ENCODE results near the gene EEA1.
A peak's percentile ranks its signal among the peaks of the same experiment; 100 is the strongest.
"Not testable (repeated sequence)": the region's sequence is repeated elsewhere in the genome, so short reads cannot be mapped to it uniquely, and the experiment has no call there.

Gene EEA1

DNA sequence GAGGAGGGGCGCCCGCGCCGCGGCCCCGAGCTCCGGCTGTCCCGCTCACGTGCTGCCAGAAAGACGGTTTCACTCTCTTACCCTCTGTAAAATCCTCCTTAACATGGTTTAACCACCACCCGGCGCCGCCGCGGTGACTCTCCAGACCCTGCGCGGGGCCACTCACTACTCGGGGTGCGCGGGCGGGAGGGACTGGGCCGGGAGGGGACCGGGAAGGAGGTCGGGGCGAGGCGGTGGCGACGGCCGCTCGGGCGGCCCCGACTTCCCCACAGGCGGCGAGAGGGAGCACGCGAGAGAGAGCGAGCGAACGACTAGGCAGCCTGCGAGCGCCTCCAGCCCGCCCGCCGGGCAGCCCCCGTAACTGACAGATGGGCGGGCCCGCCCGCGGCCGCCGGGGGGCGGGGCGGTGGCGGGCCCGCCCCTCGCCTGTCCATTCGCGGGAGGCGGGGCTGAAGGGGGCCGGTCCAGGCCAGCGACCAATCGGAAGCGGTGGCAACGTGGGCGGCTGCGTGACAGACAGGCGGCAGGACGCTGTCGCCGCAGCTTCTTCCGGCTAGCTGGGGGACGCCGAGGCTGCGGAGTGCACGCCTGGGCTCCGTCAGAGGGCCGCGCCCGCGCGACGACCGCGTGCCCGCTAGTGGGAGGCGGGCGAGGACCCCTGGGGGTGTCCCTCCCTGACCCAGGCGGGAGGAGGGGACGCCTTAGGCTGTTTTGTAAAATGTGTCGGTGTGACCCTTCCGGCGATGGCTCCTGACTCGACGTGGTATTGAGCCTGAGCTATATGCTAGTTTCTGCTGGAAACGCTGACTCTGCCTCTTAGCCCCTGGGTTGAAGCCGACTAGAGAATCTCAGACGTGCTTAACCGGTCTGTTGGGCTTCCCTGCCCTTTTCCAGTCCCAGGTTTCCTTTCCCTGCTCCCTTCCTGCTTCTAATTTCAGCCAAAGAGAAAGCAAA is at the start of gene EEA1:
TSS of gene EEA1 (minus strand) at position 334 of the 954 bp plus-strand sequence. CDS start at position 105, 229 bp downstream.
- Histone ChIP-seq H3K9ac (ENCODE audit: low read length) (peak within 1 kb of the TSS; percentile 82), H3K27ac (ENCODE audit: low read depth, low read length) (peak within 1 kb of the TSS; percentile 72; the same call in 1 of the 2 replicates), H3K4me3 (ENCODE audit: low read depth, low read length) (peak within 1 kb of the TSS; percentile 78), H3K9me3 (ENCODE audit: control insufficient read depth, insufficient read depth, low read depth, low read length) (no peaks in the 10 kb centered on the region), H3K36me3 (ENCODE audit: control insufficient read depth, insufficient read depth, low read length) (no peaks in the 10 kb centered on the region), H3K27me3 (ENCODE audit: control insufficient read depth, insufficient read depth, low read length) (no peaks in the 10 kb centered on the region), H3K4me1 (ENCODE audit: control insufficient read depth, insufficient read depth, low read length) (peaks cover 41% of the 10 kb centered on the region)

DNA sequence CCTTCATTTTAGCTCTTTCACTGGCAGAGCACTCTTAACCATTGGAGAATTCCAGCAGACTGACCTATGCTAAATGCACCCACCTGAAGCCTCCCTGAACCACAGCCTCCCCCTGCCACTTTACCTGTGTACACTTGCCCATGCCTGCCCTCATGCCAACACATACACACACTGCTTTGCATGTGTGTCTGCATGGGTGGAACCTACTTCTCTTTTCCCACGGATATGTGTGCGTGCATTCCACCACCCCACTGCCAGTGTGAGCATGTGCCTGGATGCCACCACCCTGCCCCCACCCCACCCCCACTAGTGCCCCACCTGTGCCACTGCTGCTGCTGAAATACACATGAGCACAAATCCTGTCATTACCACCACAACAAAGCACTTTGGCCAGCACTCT is 49.5 kb upstream of the EEA1 start:
- H3K27me3 ChIP-seq (ENCODE audit: control insufficient read depth, insufficient read depth, low read length): no peaks in the 10 kb centered on the region

DNA sequence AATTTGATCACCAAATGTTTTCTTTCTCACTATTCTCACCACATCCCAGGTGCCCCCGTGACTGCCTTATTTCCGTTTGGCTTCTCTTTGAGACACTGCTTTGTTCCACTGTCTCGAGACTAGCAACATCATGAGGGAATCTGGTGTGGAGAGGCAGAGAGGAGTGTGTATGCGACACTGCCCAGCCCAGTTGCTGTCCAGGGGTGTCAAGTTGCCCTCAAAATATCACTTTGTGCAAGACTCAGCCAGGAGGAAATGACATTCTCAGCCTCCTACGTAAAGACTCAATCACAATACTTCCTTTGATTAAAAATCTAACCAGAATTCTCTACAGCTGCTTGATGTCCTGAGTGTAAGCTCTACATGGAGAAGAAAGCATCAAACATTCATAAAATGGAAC is 48.2 kb upstream of the EEA1 start:
- Histone ChIP-seq H3K27me3 (ENCODE audit: control insufficient read depth, insufficient read depth, low read length) (no peaks in the 10 kb centered on the region), H3K9ac (ENCODE audit: low read length) (no peak overlapping the region), H3K27ac (ENCODE audit: low read depth, low read length) (no peak overlapping the region), H3K9me3 (ENCODE audit: control insufficient read depth, insufficient read depth, low read depth, low read length) (peaks cover 12% of the 10 kb centered on the region), H3K36me3 (ENCODE audit: control insufficient read depth, insufficient read depth, low read length) (no peaks in the 10 kb centered on the region), H3K4me1 (ENCODE audit: control insufficient read depth, insufficient read depth, low read length) (no peaks in the 10 kb centered on the region), H3K4me3 (ENCODE audit: low read depth, low read length) (no peak overlapping the region)

More for the DNA sequence above, 49.5 kb upstream of the EEA1 start:
- no peaks in the 10 kb centered on the region for H3K36me3 ChIP-seq (ENCODE audit: control insufficient read depth, insufficient read depth, low read length)
- H3K27ac ChIP-seq (ENCODE audit: low read depth, low read length): no peak overlapping the region
- no peaks in the 10 kb centered on the region for H3K4me1 ChIP-seq (ENCODE audit: control insufficient read depth, insufficient read depth, low read length)
- peaks cover 10% of the 10 kb centered on the region for H3K9me3 ChIP-seq (ENCODE audit: control insufficient read depth, insufficient read depth, low read depth, low read length)
- H3K4me3 ChIP-seq (ENCODE audit: low read depth, low read length): no peak overlapping the region
- no peak overlapping the region for H3K9ac ChIP-seq (ENCODE audit: low read length)

DNA sequence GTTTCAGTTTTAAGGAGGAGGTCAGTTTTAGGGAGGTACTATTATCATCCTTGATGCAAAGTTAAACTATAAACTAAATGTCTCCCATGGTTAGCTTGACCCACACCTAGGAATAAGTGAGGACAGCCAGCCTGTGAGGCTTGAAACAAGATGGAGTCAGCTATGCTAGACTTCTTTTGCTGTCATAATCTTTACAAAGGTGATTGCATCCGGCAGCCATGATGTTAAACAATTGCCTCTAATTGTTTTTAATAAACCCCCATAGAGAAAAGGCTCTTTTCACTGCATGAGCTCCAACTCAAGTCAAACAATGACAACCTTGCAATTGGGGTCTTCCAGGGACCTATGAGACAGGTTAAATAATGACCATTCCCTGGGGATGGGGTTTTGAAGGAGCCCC is 45.7 kb upstream of the EEA1 start:
- no peak overlapping the region for H3K4me3 ChIP-seq (ENCODE audit: low read depth, low read length)
- H3K27ac ChIP-seq (ENCODE audit: low read depth, low read length): no peak overlapping the region
- H3K36me3 ChIP-seq (ENCODE audit: control insufficient read depth, insufficient read depth, low read length): no peaks in the 10 kb centered on the region
- peaks cover 12% of the 10 kb centered on the region for H3K9me3 ChIP-seq (ENCODE audit: control insufficient read depth, insufficient read depth, low read depth, low read length)
- no peak overlapping the region for H3K9ac ChIP-seq (ENCODE audit: low read length)
- no peaks in the 10 kb centered on the region for H3K4me1 ChIP-seq (ENCODE audit: control insufficient read depth, insufficient read depth, low read length)
- H3K27me3 ChIP-seq (ENCODE audit: control insufficient read depth, insufficient read depth, low read length): no peaks in the 10 kb centered on the region

DNA sequence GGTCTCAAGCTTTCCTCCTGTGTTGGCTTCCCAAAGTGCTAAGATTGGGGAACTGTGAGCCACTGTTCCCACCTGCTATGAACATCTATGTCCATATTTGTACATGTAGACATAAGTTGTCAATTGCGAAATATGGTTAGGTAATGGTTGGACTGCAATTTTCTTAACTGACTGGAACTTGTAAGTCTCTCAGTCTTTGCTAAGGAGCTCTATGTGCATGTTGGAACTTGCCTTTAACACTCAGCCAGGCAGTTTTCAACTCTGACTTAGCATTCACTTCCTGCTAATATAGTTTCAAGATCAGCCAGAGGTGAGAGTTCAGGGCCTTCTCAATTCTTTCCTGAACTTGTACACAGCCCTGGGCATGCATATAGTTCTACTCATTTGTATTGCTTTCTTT is 44.5 kb upstream of the EEA1 start:
- Histone ChIP-seq H3K27me3 (ENCODE audit: control insufficient read depth, insufficient read depth, low read length) (no peaks in the 10 kb centered on the region), H3K36me3 (ENCODE audit: control insufficient read depth, insufficient read depth, low read length) (no peaks in the 10 kb centered on the region), H3K9ac (ENCODE audit: low read length) (no peak overlapping the region), H3K4me3 (ENCODE audit: low read depth, low read length) (no peak overlapping the region), H3K9me3 (ENCODE audit: control insufficient read depth, insufficient read depth, low read depth, low read length) (peaks cover 12% of the 10 kb centered on the region), H3K27ac (ENCODE audit: low read depth, low read length) (no peak overlapping the region), H3K4me1 (ENCODE audit: control insufficient read depth, insufficient read depth, low read length) (no peaks in the 10 kb centered on the region)

DNA sequence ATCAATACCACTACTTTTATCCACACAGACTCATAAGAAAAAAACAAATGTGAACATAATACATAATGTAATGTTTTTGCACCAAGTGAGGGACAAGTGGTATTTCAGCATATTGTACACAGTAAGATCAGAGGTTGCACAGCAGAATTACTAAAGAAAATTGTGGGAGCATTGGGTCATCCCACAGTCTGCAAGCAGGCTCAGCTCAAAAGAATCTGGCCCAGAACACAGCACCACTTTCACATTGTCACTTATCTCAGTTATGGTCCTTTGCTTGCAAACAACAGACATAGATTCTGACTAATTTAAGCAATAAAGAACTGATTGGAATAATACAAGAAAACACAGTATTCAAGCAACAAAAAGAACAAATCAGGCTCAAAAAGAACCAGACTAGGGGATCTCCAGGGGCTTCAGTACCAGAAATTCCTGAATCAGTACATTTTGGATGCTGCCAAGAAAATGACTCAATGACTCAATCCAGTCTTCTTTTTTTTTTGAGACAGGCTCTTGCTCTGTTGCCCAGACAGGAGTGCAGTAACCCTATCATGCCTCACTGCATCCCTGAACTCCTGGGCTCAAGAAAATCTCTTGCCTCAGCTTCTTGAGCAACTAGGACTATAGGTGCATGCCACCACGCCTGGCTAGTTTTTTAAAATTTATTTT is 42.9 kb upstream of the EEA1 start:
- Histone ChIP-seq H3K4me3 (ENCODE audit: low read depth, low read length) (no peak overlapping the region), H3K27me3 (ENCODE audit: control insufficient read depth, insufficient read depth, low read length) (no peaks in the 10 kb centered on the region), H3K27ac (ENCODE audit: low read depth, low read length) (no peak overlapping the region), H3K36me3 (ENCODE audit: control insufficient read depth, insufficient read depth, low read length) (no peaks in the 10 kb centered on the region), H3K4me1 (ENCODE audit: control insufficient read depth, insufficient read depth, low read length) (no peaks in the 10 kb centered on the region), H3K9ac (ENCODE audit: low read length) (no peak overlapping the region), H3K9me3 (ENCODE audit: control insufficient read depth, insufficient read depth, low read depth, low read length) (peaks cover 12% of the 10 kb centered on the region)

DNA sequence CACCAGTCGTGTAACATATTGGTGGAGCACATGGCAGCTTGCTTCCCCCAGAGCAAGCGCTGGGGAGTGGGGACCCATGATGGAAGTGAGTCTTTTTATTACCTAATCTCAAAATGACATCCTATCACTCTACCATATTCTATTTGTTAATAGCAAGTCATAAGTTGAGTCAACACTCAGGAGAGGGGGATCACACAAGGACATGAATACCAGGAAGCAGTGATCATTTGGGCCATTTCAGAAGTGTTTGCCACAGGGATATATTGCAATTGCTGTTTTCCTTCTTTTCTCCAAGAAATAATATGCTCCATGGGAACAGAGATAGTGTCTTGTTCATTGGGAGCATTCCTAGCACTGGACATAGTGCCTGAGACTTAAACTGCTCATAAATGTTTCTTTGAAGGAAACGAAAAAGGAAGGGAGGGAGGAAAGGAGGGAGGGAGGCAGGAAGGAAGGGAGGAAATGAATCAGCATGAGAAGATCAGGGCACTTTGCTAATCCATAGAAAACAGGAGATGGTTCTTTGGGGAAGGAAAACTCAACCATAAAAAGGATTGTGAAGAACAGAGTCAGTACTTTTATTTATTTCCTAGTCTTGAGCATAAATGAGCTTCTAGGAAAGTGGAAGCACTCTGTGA is 39.2 kb upstream of the EEA1 start:
- H3K9me3 ChIP-seq (ENCODE audit: control insufficient read depth, insufficient read depth, low read depth, low read length): no peaks in the 10 kb centered on the region
- H3K4me3 ChIP-seq (ENCODE audit: low read depth, low read length): no peak overlapping the region
- no peaks in the 10 kb centered on the region for H3K36me3 ChIP-seq (ENCODE audit: control insufficient read depth, insufficient read depth, low read length)
- H3K27ac ChIP-seq (ENCODE audit: low read depth, low read length): no peak overlapping the region
- H3K9ac ChIP-seq (ENCODE audit: low read length): no peak overlapping the region
- H3K4me1 ChIP-seq (ENCODE audit: control insufficient read depth, insufficient read depth, low read length): no peaks in the 10 kb centered on the region
- H3K27me3 ChIP-seq (ENCODE audit: control insufficient read depth, insufficient read depth, low read length): no peaks in the 10 kb centered on the region

DNA sequence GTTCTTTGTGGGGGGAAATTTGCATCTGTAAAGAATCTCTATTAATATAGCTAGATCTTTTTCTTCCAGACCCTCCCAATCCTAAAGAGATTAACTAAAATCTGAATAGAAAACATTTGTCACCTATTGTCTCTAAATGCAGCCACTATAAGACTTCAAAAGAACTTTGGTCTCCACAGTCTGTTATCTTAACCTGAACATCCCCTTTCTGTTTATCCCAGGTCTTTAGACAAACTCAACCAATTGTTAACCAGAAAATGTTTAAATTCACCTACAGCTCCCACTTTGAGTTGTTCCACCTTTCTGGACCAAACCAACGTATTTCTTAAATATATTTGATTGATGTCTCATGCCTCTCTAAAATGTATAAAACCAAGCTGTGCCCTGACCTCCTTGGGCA is 35.3 kb upstream of the EEA1 start:
- not testable (repeated sequence) for H3K27ac ChIP-seq (ENCODE audit: low read depth, low read length); H3K27me3 ChIP-seq (ENCODE audit: control insufficient read depth, insufficient read depth, low read length); H3K36me3 ChIP-seq (ENCODE audit: control insufficient read depth, insufficient read depth, low read length); H3K4me3 ChIP-seq (ENCODE audit: low read depth, low read length); H3K4me1 ChIP-seq (ENCODE audit: control insufficient read depth, insufficient read depth, low read length); H3K9me3 ChIP-seq (ENCODE audit: control insufficient read depth, insufficient read depth, low read depth, low read length); H3K9ac ChIP-seq (ENCODE audit: low read length)

DNA sequence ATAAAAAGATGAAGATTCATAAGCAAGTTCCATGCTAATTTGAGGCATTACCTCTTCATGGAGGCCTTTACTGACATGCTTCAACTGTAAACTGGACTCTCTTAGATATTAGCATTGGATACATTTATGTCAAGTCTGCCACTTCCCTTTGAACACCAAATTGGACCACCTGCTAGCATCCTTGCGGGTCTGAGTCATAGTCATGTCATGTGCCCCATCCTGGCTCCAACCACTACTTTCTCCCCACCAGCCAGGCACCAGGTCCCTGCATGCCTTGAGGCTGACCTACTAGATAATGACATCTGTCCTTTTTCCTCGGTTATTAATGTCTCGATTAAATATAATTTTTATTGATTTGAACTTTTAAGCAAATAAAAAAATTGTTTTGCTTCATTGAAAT is 32.9 kb upstream of the EEA1 start:
- no peak overlapping the region for H3K27ac ChIP-seq (ENCODE audit: low read depth, low read length)
- H3K4me1 ChIP-seq (ENCODE audit: control insufficient read depth, insufficient read depth, low read length): no peaks in the 10 kb centered on the region; the same call in 1 of the 2 replicates
- H3K9ac ChIP-seq (ENCODE audit: low read length): no peak overlapping the region
- no peaks in the 10 kb centered on the region; the same call in 1 of the 2 replicates for H3K9me3 ChIP-seq (ENCODE audit: control insufficient read depth, insufficient read depth, low read depth, low read length)
- no peaks in the 10 kb centered on the region for H3K27me3 ChIP-seq (ENCODE audit: control insufficient read depth, insufficient read depth, low read length)
- no peak overlapping the region for H3K4me3 ChIP-seq (ENCODE audit: low read depth, low read length)
- no peaks in the 10 kb centered on the region for H3K36me3 ChIP-seq (ENCODE audit: control insufficient read depth, insufficient read depth, low read length)

DNA sequence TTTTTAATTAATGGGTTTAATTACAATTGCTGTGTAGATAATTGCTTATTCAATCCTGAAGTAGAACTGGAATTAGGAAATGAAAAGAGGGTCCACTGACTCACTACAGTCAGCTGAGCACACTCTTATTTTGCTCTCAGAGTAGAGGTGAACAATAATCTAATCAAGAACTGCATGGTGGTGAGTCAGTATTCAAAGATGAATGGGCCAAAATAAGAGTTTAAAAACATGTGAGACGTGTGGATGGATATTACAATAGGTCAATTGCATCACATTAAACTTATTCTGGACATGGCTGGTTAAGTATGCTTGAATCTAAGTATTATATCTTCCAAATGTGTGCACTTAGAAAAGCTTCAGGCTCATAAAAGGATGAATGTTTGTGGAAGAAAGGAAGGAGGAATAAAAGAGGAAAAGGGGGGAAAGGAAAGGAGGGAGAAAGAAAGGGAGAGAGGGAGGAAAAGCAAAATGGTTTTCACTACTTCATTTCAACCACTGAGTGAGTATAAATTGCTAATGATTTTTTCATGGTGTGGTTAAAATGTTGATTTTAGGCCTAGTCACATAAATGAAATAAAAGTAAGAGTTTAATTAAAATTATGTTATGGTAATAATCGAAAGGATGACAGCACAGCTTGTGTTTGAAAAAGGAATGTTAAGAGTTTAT is 27.0 kb upstream of the EEA1 start:
- H3K36me3 ChIP-seq (ENCODE audit: control insufficient read depth, insufficient read depth, low read length): no peaks in the 10 kb centered on the region
- peaks cover 13% of the 10 kb centered on the region for H3K9me3 ChIP-seq (ENCODE audit: control insufficient read depth, insufficient read depth, low read depth, low read length)
- no peak overlapping the region for H3K27ac ChIP-seq (ENCODE audit: low read depth, low read length)
- no peak overlapping the region for H3K4me3 ChIP-seq (ENCODE audit: low read depth, low read length)
- no peaks in the 10 kb centered on the region; the same call in 1 of the 2 replicates for H3K4me1 ChIP-seq (ENCODE audit: control insufficient read depth, insufficient read depth, low read length)
- no peaks in the 10 kb centered on the region for H3K27me3 ChIP-seq (ENCODE audit: control insufficient read depth, insufficient read depth, low read length)
- no peak overlapping the region for H3K9ac ChIP-seq (ENCODE audit: low read length)
